ENCODE measurements around the gene MAPK9.
"Not testable (repeated sequence)": the region's sequence is repeated elsewhere in the genome, so short reads cannot be mapped to it uniquely, and the experiment has no call there.

Gene MAPK9

DNA sequence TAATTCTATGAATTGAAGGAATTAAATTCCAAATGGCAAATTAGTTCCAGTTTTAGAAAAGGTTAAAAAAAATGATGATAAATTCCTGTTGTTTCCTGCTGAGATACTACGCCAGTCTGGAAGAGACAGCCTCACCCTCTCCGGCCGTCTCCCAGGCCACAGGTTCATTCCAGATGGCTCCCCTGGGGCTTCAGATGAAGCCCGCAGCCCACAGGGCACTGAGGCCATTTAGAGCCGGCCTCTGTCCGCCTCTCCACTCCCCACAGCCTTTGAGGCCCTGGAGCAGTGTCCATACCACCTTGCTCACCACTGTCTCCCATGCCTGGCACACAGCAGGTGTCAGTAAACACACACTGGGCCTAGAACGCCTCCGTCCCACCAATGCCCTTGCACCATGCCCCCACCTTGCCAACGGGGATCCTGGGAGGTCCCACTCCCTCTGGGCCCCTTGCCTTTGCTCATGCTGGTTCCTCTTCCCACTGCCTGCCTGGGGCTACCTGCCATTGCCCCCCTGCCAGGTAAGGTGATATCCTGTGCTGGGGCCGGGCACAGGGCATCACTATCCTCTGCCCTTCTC lies 35.2 kb upstream of the MAPK9 start:
- DNase-seq (ENCODE audit: low read depth in 1 of 2, low spot score in 1 of 2), result no peak

- DNase-seq (ENCODE audit: low read depth in 1 of 2, low spot score in 1 of 2), result no peak
Observed at GRCh38 chr5:180324601-180324950, 32.7 kb upstream of the MAPK9 start.

GRCh38 chr5:180323941-180324600 lies 32.2 kb upstream of the MAPK9 start:
- no peak for DNase-seq (ENCODE audit: low read depth in 1 of 2, low spot score in 1 of 2)

DNA sequence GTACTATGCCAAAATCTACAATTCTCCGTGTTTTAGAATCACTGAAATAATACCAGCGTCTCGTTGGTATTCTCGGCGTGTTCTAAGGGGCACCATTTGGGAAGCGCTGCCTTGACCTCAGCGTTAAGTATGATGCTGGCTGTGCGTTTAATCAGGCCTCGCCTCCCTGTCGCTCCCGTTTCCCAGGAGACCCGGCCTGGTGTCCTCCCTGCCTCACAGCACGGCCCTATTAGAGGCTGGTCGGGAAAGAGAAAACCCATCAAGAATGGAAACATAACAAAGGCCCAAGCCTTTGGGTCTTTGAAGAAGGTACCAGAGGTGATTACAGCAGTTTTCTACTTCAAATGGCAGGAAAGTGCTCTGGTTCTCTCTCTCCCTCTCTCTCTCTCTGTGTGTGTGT lies 31.3 kb upstream of the MAPK9 start:
- no peak for DNase-seq (ENCODE audit: low read depth in 1 of 2, low spot score in 1 of 2)

GRCh38 chr5:180318456-180319089 lies 26.7 kb upstream of the MAPK9 start:
- DNase-seq (ENCODE audit: low read depth in 1 of 2, low spot score in 1 of 2), result no peak

DNA sequence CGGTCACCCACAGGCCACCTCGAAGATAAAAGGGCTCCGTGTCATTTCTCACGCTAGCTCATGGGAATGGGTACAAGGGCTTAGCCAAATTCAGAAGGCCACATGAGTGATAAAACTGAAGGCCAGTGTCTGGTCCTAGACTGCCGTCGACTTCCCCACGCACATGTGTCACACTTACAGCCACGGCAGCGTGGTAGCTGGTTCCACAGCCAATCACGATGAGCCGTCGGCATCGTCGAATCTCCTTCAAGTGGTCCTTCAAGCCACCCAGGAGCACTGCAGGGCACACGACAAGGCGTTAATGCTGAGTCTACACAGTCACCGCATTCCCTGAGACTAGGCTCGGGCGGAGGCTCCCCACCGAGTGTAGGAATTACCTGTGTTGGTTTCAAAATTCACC lies 24.7 kb upstream of the MAPK9 start:
- DNase-seq (ENCODE audit: low read depth in 1 of 2, low spot score in 1 of 2), result no peak

GRCh38 chr5:180315762-180316212 lies 23.9 kb upstream of the MAPK9 start:
- peak; percentile 56 to 64 for DNase-seq (ENCODE audit: low read depth in 1 of 2, low spot score in 1 of 2)

DNA sequence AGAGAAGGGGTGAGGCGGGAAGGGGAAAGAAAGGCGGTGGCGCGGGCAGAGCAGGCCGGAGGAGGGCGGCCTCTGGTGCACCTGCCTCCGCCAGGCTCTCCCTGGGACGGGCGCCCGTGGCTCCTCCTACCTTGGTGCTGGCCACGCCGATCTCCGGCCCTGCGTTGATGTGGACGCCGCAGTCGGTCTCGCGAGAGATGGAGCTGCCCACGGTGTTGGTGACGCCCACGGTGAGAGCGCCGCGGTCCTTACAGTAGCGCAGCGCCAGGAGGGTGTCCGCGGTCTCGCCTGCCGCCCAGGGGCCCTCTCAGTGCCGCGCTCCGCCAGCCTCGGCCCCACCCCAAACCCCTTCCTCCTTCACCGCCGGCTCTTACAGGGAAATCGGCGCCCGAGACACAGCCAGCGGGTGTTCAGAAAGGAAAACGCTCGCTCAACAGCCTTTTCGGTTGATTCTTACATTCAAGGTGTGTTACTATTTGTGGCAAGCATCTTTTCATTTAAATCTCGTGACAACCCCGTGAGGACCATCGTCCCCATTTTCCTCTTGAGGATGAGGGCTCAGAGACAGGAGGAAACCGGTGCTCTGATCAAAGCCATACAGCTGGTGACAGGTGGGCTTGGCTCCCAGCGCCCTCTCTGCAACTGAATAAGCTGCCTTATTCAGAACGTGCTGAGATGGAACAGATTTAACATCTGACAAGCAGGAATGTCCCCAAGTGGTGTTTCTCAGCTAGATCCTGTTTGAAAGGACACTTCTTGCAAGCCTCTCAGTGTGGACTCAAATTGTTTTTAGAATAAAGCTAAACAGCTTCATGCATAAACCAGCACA lies 22.0 kb upstream of the MAPK9 start:
- no peak for DNase-seq (ENCODE audit: low read depth in 1 of 2, low spot score in 1 of 2)

GRCh38 chr5:180311216-180311615 lies 19.3 kb upstream of the MAPK9 start:
- DNase-seq (ENCODE audit: low read depth in 1 of 2, low spot score in 1 of 2), result no peak

- DNase-seq (ENCODE audit: low read depth in 1 of 2, low spot score in 1 of 2), result no peak
Observed at GRCh38 chr5:180306796-180307195, 14.9 kb upstream of the MAPK9 start.

DNA sequence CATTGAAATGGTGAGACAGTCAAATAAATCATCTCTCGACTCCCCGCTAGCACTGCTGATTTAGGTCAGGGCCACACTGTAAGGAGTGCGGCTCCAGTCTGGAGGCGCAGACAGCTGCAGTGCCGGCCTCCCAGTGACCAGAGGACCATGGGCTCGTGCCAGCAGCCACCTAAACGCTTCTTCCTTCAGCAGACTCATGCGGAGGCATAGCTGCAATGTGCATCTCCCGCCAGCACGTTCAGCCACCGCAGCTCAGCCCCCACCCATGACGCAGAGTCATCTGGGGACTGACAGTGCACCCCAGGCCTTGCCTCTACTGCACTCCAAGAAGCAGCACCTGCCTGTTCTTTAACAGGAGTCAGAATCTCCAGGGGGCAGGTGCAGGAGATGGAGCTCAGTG lies 13.6 kb upstream of the MAPK9 start:
- DNase-seq (ENCODE audit: low read depth in 1 of 2, low spot score in 1 of 2), result no peak

GRCh38 chr5:180304431-180305375 lies 12.8 kb upstream of the MAPK9 start:
- no peak for DNase-seq (ENCODE audit: low read depth in 1 of 2, low spot score in 1 of 2)

DNA sequence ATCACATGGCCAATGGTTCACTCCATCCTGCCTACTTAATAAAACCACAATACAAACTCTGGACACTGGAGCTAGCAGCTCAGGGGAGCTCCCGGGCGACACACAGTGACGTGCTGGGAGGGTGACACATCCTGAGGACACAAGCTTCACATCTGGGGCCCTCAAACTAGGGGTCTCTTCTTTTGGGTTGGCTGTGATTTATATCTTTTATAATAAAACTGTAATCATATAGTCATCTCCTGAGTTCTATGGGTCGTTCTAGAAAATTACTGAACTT lies 12.1 kb upstream of the MAPK9 start:
- no peak for DNase-seq (ENCODE audit: low read depth in 1 of 2, low spot score in 1 of 2)

DNA sequence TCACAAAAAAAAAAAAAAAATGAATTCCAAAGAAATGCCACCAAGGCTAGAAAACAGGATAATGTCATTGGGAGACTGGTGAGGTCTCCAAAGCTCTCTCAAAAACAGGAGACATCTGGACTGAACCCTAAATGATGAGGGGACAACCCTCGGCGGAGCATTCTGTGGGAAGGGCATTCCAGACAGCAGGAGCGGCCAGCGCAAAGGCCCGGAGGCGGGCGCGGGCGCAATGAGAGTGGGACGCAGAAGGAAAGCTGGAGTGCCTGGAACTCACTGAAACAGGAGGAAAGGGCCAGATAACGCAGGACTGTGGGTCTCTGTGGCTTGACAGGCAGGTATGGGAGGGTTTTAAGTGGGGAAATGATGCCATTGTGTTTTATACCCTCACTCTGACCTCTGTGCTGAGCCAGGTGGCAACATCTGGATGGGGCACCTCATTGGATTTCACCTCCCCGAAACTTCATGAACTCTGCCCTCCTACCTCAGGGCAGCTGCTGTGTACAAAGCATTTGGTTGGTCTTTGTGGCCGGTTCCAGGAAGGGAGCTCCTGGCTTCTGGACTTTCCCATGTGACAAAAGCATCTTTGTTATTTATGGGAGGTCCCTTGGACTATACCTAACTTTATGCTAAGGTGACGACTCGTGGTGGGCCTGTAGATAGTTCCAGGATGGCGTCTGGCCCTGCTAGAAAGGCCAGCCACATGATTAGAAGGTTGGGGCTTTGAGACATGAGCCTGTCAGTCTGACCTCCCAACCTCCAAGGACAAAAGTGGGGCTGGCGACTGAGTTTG lies 11.5 kb upstream of the MAPK9 start:
- no peak for DNase-seq (ENCODE audit: low read depth in 1 of 2, low spot score in 1 of 2)

- DNase-seq (ENCODE audit: low read depth in 1 of 2, low spot score in 1 of 2), result no peak
Observed at GRCh38 chr5:180302256-180302655, 10.4 kb upstream of the MAPK9 start.

GRCh38 chr5:180301253-180301652 lies 9.4 kb upstream of the MAPK9 start:
- no peak for DNase-seq (ENCODE audit: low read depth in 1 of 2, low spot score in 1 of 2)

GRCh38 chr5:180299526-180299925 lies 7.6 kb upstream of the MAPK9 start:
- DNase-seq (ENCODE audit: low read depth in 1 of 2, low spot score in 1 of 2), result no peak

GRCh38 chr5:180299014-180299413 lies 7.1 kb upstream of the MAPK9 start:
- DNase-seq (ENCODE audit: low read depth in 1 of 2, low spot score in 1 of 2), result not testable (repeated sequence)

DNA sequence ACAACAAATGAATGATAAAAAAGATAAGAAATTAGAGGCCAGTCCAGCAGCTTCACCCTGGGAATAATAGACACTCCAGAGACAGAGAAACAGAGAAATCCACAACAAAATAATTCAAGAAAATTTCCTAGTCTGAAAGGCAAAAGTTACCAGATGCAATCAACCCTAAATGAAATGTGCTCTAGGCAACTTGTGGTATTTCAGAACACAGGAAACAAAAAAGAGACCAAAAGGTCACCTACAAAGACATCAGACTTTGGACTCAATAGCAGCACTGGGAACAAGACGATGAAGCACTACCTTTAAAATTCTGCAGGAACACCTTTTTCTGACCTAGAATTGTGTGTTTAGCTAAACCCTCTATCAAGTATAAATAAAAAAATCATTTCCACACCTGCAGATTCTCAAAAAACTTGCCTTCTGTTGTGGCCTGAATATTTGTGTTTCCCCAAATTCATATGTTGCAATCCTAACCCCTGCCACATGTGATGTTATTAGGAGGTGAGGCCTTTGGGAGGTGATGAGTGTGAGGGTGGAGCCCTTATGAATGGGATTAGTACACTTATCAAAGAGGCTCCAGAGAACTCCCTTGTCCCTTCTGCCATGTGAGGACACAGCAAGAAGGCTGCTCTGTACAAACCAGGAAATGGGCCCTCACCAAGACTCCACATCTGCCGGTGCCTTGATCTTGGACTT lies 5.9 kb upstream of the MAPK9 start:
- DNase-seq (ENCODE audit: low read depth in 1 of 2, low spot score in 1 of 2), result no peak

- no peak for DNase-seq (ENCODE audit: low read depth in 1 of 2, low spot score in 1 of 2)
Observed at GRCh38 chr5:180296771-180297170, 4.9 kb upstream of the MAPK9 start.
